Measurements from ENCODE around the gene KTN1.

Gene KTN1

DNA sequence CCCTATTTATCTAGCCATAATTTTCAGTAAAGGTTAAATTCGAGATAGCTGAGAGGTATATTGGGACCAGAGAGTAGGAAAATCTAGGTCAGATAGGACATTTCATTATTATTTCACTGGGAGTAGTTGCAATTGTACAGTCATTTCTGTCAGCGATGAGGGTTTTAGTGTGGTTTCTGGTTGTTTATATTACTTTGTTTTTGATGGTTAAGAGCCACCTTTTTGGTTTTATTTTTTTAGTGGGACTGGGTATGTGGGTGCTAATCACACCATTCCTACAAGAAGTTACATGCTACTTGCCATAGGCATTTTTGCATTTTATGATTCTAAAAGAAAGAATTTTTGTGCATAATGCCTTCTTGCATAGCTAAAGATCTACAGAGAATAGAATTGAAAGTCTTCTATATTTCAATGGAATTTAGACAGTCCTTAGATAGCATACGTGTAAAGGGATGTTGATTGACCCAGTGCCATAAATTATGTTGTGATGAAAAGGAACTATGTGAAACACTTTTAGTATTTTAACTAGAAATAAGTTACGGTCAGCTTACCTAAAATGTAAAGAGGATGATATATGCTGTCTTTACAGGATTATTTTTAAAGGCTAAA lies 85.2 kb downstream of the KTN1 start:
- no peak for ATAC-seq

DNA sequence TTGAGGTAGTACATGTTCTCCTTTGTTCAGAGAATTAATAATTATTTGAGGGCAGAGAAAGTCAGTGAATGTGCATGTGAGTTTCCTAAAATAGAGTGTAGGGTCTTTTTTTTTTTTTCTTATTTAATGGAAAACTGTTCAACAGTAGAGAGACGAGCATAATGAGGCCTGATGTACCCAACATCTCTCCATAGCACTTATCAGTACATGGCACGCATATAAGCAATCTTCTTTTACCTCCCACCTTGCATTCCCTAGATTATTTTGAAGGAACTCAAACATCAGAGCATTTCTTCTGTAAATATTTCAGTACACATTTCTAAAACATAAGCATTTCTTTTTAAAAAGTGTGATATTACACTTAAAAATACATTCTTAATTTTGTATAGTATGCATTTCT lies 87.8 kb downstream of the KTN1 start:
- TF ChIP-seq ZNF70 (CRISPR knock-in tag; IDR thresholded peaks at IDR 0.05), result no peak
- no peak for ATAC-seq

More for the DNA sequence above, 85.2 kb downstream of the KTN1 start:
- no peak for TF ChIP-seq TOX (CRISPR knock-in tag; IDR thresholded peaks at IDR 0.05; ENCODE audit: borderline replicate concordance)
- no peak for TF ChIP-seq ZFP3 (CRISPR knock-in tag; IDR thresholded peaks at IDR 0.05)
- no peak for TF ChIP-seq ZNF8 (CRISPR knock-in tag; IDR thresholded peaks at IDR 0.05)
- no peak for TF ChIP-seq ESRRG (CRISPR knock-in tag; IDR thresholded peaks at IDR 0.05)
- TF ChIP-seq ZFP30 (CRISPR knock-in tag; IDR thresholded peaks at IDR 0.05), result no peak
- TF ChIP-seq SNAI2 (CRISPR knock-in tag; IDR thresholded peaks at IDR 0.05), result no peak
- TF ChIP-seq RARB (CRISPR knock-in tag; IDR thresholded peaks at IDR 0.05), result no peak
- TF ChIP-seq ZNF70 (CRISPR knock-in tag; IDR thresholded peaks at IDR 0.05), result no peak
- no peak for TF ChIP-seq OSR1 (CRISPR knock-in tag; IDR thresholded peaks at IDR 0.05)
- TF ChIP-seq, protein P1, sequence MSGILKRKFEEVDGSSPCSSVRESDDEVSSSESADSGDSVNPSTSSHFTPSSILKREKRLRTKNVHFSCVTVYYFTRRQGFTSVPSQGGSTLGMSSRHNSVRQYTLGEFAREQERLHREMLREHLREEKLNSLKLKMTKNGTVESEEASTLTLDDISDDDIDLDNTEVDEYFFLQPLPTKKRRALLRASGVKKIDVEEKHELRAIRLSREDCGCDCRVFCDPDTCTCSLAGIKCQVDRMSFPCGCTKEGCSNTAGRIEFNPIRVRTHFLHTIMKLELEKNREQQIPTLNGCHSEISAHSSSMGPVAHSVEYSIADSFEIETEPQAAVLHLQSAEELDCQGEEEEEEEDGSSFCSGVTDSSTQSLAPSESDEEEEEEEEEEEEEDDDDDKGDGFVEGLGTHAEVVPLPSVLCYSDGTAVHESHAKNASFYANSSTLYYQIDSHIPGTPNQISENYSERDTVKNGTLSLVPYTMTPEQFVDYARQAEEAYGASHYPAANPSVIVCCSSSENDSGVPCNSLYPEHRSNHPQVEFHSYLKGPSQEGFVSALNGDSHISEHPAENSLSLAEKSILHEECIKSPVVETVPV (CRISPR knock-in tag; IDR thresholded peaks at IDR 0.05), result no peak
- TF ChIP-seq, protein P2, sequence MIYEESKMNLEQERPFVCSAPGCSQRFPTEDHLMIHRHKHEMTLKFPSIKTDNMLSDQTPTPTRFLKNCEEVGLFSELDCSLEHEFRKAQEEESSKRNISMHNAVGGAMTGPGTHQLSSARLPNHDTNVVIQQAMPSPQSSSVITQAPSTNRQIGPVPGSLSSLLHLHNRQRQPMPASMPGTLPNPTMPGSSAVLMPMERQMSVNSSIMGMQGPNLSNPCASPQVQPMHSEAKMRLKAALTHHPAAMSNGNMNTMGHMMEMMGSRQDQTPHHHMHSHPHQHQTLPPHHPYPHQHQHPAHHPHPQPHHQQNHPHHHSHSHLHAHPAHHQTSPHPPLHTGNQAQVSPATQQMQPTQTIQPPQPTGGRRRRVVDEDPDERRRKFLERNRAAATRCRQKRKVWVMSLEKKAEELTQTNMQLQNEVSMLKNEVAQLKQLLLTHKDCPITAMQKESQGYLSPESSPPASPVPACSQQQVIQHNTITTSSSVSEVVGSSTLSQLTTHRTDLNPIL (CRISPR knock-in tag; IDR thresholded peaks at IDR 0.05; ENCODE audit: low read depth), result no peak

GRCh38 chr14:55671641-55672040 lies 91.6 kb downstream of the KTN1 start:
- ATAC-seq, result no peak
- TF ChIP-seq CSDC2 (CRISPR knock-in tag; IDR thresholded peaks at IDR 0.05), result no peak
- TF ChIP-seq RARB (CRISPR knock-in tag; IDR thresholded peaks at IDR 0.05), result no peak
- no peak for TF ChIP-seq ZNF8 (CRISPR knock-in tag; IDR thresholded peaks at IDR 0.05)
- TF ChIP-seq SNAI2 (CRISPR knock-in tag; IDR thresholded peaks at IDR 0.05), result no peak
- TF ChIP-seq TCF4 (CRISPR knock-in tag; IDR thresholded peaks at IDR 0.05; ENCODE audit: borderline replicate concordance), result no peak
- no peak for TF ChIP-seq ZNF565 (CRISPR knock-in tag; conservative IDR thresholded peaks at IDR 0.05; ENCODE audit: low read depth)
- TF ChIP-seq, protein P2 (CRISPR knock-in tag; IDR thresholded peaks at IDR 0.05; ENCODE audit: low read depth), result no peak
- no peak for TF ChIP-seq ZFP3 (CRISPR knock-in tag; IDR thresholded peaks at IDR 0.05)
- TF ChIP-seq POU6F1 (CRISPR knock-in tag; IDR thresholded peaks at IDR 0.05; ENCODE audit: borderline replicate concordance, low read depth), result no peak
- no peak for TF ChIP-seq ESRRG (CRISPR knock-in tag; IDR thresholded peaks at IDR 0.05)
- no peak for TF ChIP-seq BACH2 (CRISPR knock-in tag; IDR thresholded peaks at IDR 0.05; ENCODE audit: borderline replicate concordance)
- TF ChIP-seq ZC3H10 (CRISPR knock-in tag; IDR thresholded peaks at IDR 0.05), result no peak
- no peak for TF ChIP-seq TOX (CRISPR knock-in tag; IDR thresholded peaks at IDR 0.05; ENCODE audit: borderline replicate concordance)
- TF ChIP-seq ARNTL (CRISPR knock-in tag; IDR thresholded peaks at IDR 0.05; ENCODE audit: borderline replicate concordance, low read depth), result no peak
- no peak for TF ChIP-seq OSR1 (CRISPR knock-in tag; IDR thresholded peaks at IDR 0.05)
- no peak for TF ChIP-seq GLIS3 (CRISPR knock-in tag; IDR thresholded peaks at IDR 0.05)

DNA sequence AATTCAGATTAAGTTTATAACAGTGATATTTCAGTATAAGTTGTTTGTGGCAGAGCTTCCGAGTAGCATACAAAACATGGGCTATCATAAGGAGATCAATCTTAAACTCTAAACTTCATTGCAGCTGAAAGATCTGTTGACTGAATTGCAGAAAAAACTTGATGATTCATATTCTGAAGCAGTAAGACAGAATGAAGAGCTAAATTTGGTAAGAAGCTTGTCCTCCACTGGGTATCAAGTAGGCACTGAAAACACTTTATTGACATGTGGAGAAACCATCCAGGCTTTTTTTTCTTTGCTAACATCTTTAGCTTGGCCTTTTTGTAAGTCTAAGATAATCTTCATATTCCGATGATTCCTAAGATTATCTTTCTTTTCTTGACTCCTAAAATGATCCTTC lies 93.0 kb downstream of the KTN1 start:
- TF ChIP-seq ZC3H10 (CRISPR knock-in tag; IDR thresholded peaks at IDR 0.05) (no peak), ARNTL (CRISPR knock-in tag; IDR thresholded peaks at IDR 0.05; ENCODE audit: borderline replicate concordance, low read depth) (no peak), TOX (CRISPR knock-in tag; IDR thresholded peaks at IDR 0.05; ENCODE audit: borderline replicate concordance) (no peak), RARB (CRISPR knock-in tag; IDR thresholded peaks at IDR 0.05) (no peak), TCF4 (CRISPR knock-in tag; IDR thresholded peaks at IDR 0.05; ENCODE audit: borderline replicate concordance) (no peak), ESRRG (CRISPR knock-in tag; IDR thresholded peaks at IDR 0.05) (no peak), ZNF8 (CRISPR knock-in tag; IDR thresholded peaks at IDR 0.05) (no peak), ZNF70 (CRISPR knock-in tag; IDR thresholded peaks at IDR 0.05) (no peak), ZFP30 (CRISPR knock-in tag; IDR thresholded peaks at IDR 0.05) (no peak), GLIS3 (CRISPR knock-in tag; IDR thresholded peaks at IDR 0.05) (no peak), CSDC2 (CRISPR knock-in tag; IDR thresholded peaks at IDR 0.05) (no peak), ZFP3 (CRISPR knock-in tag; IDR thresholded peaks at IDR 0.05) (no peak), BACH2 (CRISPR knock-in tag; IDR thresholded peaks at IDR 0.05; ENCODE audit: borderline replicate concordance) (no peak), SNAI2 (CRISPR knock-in tag; IDR thresholded peaks at IDR 0.05) (no peak), POU6F1 (CRISPR knock-in tag; IDR thresholded peaks at IDR 0.05; ENCODE audit: borderline replicate concordance, low read depth) (no peak), ISL1 (CRISPR knock-in tag; IDR thresholded peaks at IDR 0.05) (no peak)
- TF ChIP-seq, protein P1 (CRISPR knock-in tag; IDR thresholded peaks at IDR 0.05), result no peak
- TF ChIP-seq, protein P2 (CRISPR knock-in tag; IDR thresholded peaks at IDR 0.05; ENCODE audit: low read depth), result no peak

More for the DNA sequence above, 93.0 kb downstream of the KTN1 start:
- ATAC-seq, result no peak
